Motor neuron (in vitro differentiated cells): Measurements from ENCODE around the gene NBAS. TPM values are rescaled to one million over a fixed set of nuclear protein-coding genes. Genes with fewer than 3 reads are reported as not detected.

Source experiments
- ATAC-seq, 8 experiments: fragments of 200-7000 bp; cut with Tn5 transposase; replicated peaks in 6 of 8; 2 replicates each; pipeline ENCODE4 v1.8.0; 2021; ENCODE audit warnings: mild to moderate bottlenecking in 8 of 8, moderate library complexity in 8 of 8
- H3K27ac ChIP-seq, 2 donors: fragments of 250-450 bp; sonication (Bioruptor Pico); 2 replicates each; pipeline ENCODE4 v1.9.0; 2021; ENCODE audit warnings: antibody characterized with exemption in 2 of 2, mild to moderate bottlenecking in 2 of 2, moderate library complexity in 1 of 2
- H3K4me1 ChIP-seq, 2 donors: fragments of 250-450 bp; sonication (Bioruptor Pico); replicated peaks in 1 of 2; 2 replicates each; pipeline ENCODE4 v1.6.1; 2021; ENCODE audit warnings: antibody characterized with exemption in 2 of 2, mild to moderate bottlenecking in 2 of 2, moderate library complexity in 1 of 2
- H3K4me3 ChIP-seq, 5 donors: fragments of 250-450 bp; sonication (Bioruptor Pico); 2 replicates each; pipeline ENCODE4 v1.9.0; 2021; ENCODE audit warnings: antibody characterized with exemption in 5 of 5, mild to moderate bottlenecking in 5 of 5, moderate library complexity in 4 of 5
- WGBS, 10 experiments: fragments of 450-650 bp; shearing (Covaris generic); methylation state at CpG; one replicate each; pipeline ENCODE4 v1.0.0; 2022; 5-methylcytosine and 5-hydroxymethylcytosine counted together
- in situ Hi-C, 9 experiments: fragments of 400-800 bp; cut with MboI; loops; one replicate each; pipeline ENCODE4 v1.15.0; 2021; ENCODE audit warnings: low sequenced_read_pairs in 9 of 9, low pct_unique_long_range_greater_than_20kb in 2 of 9; ENCODE audit not compliant: unreplicated experiment in 9 of 9
- total RNA-seq, 8 experiments: library from RNA; unstranded; fragments of 300-600 nt; gene quantifications; 2 replicates each; pipeline versions ENCODE4 v1.2.3 to v1.2.4, GENCODE V29; 2022

Gene NBAS
- total RNA-seq, 8 experiments from 2014 or later = 40.4 to 90.0 (median 71.7) TPM

DNA sequence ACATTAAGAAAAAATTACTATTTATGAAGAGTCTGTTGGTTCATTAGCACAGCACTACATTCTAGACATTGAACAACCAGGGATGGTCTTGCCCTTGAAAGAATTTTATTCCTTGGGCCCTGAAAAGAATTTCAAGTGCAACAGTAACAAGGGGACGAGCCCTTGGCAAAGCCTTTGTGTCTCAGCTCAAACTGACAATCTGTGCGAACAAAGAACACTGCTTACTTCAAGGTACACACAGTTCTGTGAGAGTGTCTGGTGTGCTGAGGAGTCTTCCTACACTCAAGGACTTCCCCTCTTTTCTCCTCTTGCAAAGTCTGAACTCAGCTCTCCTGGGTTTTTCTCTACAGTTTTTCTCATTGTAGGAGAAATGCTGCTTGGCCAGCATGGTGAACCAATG, 373.4 kb downstream of the NBAS start:
- ATAC-seq = peak in 2 of 8 experiments; percentile 31 to 65
- 44 to 100% (median 92%) methylated on average over 1 to 2 of the region's 2 CpGs; no CpG with 5 or more reads in 3 of the 10 experiments for WGBS, 10 experiments
- H3K4me3 ChIP-seq = no peak overlapping the region
- in situ Hi-C loops = no loop called here
- H3K4me1 ChIP-seq = peaks cover 3 to 4% of the 10 kb centered on the region in 2 donors
- no peak overlapping the region for H3K27ac ChIP-seq

DNA sequence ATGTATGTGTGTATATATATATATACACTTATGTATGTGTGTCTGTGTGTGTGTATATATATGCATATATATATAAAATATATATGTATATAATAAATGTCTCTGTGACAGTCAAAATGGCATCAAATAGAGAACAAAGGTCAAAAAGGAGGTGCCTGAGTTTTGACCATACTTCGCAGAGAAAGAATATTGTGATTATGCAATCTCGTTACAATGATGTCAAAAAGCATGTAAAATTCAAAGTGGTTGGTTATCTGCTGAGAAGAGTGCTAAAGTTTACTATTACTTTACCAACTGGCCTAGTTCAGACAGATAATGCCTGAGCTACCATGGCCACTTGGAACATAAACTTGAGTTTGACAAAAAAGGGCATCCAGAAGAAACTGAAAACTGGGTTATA, 375.0 kb downstream of the NBAS start:
- ATAC-seq = no peak
- no peak overlapping the region for H3K4me3 ChIP-seq
- peaks cover 3 to 7% of the 10 kb centered on the region in 2 donors for H3K4me1 ChIP-seq
- H3K27ac ChIP-seq = no peak overlapping the region
- WGBS, 10 experiments = 90 to 100% (median 93%) methylated on average over 1 to 2 of the region's 2 CpGs; no CpG with 5 or more reads in 4 of the 10 experiments
- in situ Hi-C loops = no loop called here

DNA sequence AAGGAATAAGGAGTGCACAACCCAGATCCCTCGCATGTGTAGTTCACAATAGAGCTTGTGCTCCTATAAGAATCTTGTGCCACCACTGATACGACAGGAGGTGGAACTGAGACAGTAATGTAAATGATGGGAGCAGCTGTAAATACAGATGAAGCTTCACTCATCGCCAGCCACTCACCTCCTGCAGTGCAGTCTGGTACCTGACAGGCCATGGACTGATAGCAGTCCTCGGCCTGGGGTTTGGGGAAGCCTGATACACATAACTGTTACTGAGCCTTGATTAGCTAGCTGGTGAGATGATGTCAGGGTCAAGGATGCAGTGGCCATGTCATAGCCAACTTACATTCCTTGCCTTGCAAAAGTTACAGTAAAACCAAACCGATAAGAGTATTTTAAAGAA, 376.6 kb downstream of the NBAS start:
- H3K27ac ChIP-seq = no peak overlapping the region
- no peak overlapping the region for H3K4me3 ChIP-seq
- 60 to 100% (median 90%) methylated on average over 1 to 3 of the region's 5 CpGs; no CpG with 5 or more reads in 1 of the 10 experiments for WGBS, 10 experiments
- ATAC-seq = no peak
- peaks cover 3 to 7% of the 10 kb centered on the region in 2 donors for H3K4me1 ChIP-seq
- in situ Hi-C loops = no loop called here

DNA sequence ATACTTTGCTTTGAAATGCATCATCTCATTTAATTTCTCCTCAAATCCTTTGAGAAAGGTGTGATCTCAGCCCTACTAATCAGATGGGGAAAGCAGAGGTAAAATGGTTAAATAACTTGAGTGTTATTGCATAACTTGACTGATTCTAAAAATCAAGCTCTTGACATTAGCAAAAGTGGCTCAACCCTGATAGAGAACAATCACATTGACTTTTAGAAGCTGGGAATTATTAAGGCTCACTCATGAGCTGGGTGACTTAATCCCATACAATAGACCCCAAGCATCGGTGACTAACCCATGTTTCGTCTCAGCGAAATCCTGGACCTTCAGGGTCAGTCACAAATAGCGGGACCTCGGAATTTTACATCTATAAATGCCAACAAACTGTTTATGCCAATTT, 378.9 kb downstream of the NBAS start:
- in situ Hi-C loops = no loop called here
- Histone ChIP-seq H3K4me3 (no peak overlapping the region), H3K27ac (no peak overlapping the region), H3K4me1 (peaks cover 3 to 4% of the 10 kb centered on the region in 2 donors)
- 87 to 100% (median 97%) methylated on average over 2 to 5 of the region's 5 CpGs; no CpG with 5 or more reads in 1 of the 10 experiments for WGBS, 10 experiments
- no peak for ATAC-seq

DNA sequence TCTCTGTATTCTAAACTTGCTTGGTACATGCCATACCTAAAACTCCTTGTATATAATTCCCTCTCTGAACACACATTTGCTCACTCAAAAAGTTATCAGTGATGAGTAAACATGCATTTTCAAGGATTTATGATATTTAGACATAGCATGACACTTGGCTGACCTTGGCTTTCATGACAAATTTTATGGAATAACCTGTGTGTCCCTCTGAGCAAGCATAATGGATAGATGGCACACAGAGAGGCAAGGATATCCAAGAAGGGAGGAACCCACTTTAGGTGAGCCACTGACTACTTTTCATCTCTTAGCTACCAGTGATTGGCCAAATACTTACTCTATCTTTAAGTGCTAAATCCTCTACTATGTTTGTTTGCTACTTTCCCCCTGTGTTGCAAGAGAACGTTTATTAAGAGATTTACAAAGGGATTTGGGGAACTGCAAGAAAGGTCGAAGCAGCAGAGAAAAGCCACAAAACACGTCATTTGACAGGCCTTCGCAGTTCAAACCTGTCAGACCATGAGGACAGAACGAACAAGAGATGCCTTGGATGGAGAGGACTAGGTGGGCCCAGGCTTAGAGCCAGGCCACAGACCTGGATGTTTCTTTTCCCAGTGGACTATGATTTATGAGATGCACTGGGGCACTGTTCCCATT, 379.9 kb downstream of the NBAS start:
- WGBS, 10 experiments = 60 to 100% (median 91%) methylated on average over 1 to 5 of the region's 5 CpGs; no CpG with 5 or more reads in 3 of the 10 experiments
- no peak for ATAC-seq
- no peak overlapping the region for H3K4me3 ChIP-seq
- no peak overlapping the region for H3K27ac ChIP-seq
- peaks cover 3% of the 10 kb centered on the region in 2 donors for H3K4me1 ChIP-seq
- in situ Hi-C loops = no loop called here

DNA sequence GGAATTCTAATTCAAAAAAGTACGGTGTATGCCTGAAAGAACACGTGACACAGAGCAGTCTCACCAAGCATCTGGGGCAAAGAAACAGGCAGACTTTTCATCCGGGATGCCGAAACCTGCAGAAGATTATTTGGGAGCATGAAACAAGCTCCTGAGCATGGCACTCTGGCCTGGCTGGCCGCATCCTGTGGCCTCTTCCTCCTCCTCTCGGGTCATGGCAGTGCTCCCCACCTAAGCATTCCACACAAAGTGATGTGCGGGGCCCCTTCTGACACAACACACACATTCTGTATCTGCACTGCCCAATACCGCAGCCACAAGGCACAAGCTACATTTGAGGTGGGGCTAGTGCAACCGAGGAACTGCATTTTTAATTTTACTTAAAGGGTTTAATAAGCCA, 380.8 kb downstream of the NBAS start:
- Histone ChIP-seq H3K27ac (no peak overlapping the region), H3K4me3 (no peak overlapping the region), H3K4me1 (peaks cover 3% of the 10 kb centered on the region in 2 donors)
- ATAC-seq = no peak
- in situ Hi-C loops = no loop called here
- 40 to 100% (median 93%) methylated on average over 1 to 6 of the region's 9 CpGs; no CpG with 5 or more reads in 3 of the 10 experiments for WGBS, 10 experiments

DNA sequence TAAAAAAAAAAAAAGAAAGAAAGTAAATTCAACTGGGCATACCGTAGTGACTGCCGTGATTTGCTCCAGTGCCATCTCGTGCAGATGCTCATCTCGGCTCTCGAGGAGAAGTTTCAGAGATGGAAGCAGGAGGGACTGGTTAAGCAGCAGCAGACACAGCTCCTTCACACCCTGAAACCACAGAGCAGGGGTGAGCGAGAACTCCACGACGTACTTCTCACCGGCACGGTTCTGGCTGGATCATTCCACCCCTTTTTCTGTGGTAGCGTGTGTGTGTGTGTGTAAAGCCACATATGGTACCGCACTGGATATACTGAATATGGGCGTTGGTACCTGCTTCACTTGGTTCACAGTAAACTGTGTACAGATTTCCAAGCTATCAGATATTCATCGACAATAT, 382.2 kb downstream of the NBAS start:
- H3K4me1 ChIP-seq = peaks cover 0 to 3% of the 10 kb centered on the region in 2 donors
- ATAC-seq = no peak
- no peak overlapping the region for H3K4me3 ChIP-seq
- 90 to 100% (median 96%) methylated on average over 2 to 11 of the region's 14 CpGs; no CpG with 5 or more reads in 2 of the 10 experiments for WGBS, 10 experiments
- no peak overlapping the region for H3K27ac ChIP-seq
- in situ Hi-C loops = no loop called here

DNA sequence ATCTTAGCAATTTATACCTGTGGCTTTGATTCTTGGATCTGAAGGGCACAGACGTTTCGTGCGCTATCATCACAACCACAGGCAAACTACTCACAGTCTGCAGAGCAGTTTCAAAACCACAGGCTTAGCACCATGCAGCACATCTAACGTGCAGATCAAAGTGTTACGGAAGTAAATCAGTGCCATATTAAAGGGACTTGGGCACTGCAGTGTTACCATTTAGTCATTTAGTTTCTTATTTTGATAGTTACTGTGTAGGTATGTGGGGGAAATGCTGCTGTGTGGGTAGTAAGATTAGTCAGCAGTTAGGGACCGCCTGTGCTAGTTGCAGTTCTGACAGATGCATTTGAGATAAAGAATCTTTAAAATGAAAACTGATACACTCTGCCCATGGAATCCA, 384.0 kb downstream of the NBAS start:
- no peak for ATAC-seq
- H3K27ac ChIP-seq = no peak overlapping the region
- in situ Hi-C loops = no loop called here
- WGBS, 10 experiments = 43 to 100% (median 91%) methylated on average over 1 to 6 of the region's 6 CpGs; no CpG with 5 or more reads in 3 of the 10 experiments
- H3K4me3 ChIP-seq = no peak overlapping the region
- peaks cover 0 to 3% of the 10 kb centered on the region in 2 donors for H3K4me1 ChIP-seq

DNA sequence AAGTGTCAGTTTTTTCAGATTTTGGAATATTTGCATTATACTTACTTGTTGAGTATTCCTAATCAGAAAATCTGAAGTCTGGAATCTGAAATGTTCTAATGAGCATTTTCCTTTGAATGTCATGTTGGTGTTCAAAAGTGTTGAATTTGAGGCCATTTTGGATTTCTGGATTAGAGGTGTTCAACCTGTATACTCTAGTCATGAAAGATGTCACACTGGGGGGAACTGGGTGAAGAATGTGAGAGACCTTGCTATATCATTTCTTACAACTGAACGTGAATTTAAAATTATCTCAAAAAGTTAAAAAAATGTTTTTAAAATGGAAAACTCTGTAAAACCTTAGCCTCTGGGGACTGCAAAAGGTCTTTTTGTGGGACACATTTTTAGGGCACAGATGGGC, 384.5 kb downstream of the NBAS start:
- no peak overlapping the region for H3K4me3 ChIP-seq
- WGBS, 10 experiments = 88 to 100% (median 100%) methylated on average over 1 of the region's 1 CpG; no CpG with 5 or more reads in 3 of the 10 experiments
- in situ Hi-C loops = no loop called here
- ATAC-seq = no peak
- no peak overlapping the region for H3K27ac ChIP-seq
- H3K4me1 ChIP-seq = peaks cover 0 to 2% of the 10 kb centered on the region in 2 donors

DNA sequence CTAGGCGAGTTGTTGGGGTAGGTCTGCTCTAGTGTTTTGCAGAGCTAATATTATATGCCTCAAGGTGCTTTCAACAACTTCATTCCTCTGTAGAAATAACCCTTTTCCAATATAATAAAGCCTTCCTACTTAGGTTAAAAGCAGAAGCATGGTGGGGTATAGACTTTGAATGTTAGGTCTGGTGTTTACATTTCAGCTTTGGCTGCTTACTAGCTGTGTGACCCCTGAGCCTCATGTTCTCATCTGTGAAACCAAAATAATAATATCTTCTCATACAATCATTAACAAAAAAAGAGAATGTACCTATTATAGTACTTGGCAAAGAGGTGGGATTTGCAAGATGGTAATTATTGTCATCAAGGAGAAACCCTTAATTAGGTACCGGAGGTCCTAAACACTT, 386.6 kb downstream of the NBAS start:
- ATAC-seq = no peak
- in situ Hi-C loops = no loop called here
- 79 to 100% (median 85%) methylated on average over 1 to 2 of the region's 2 CpGs; no CpG with 5 or more reads in 4 of the 10 experiments for WGBS, 10 experiments
- H3K4me3 ChIP-seq = no peak overlapping the region
- H3K4me1 ChIP-seq = peaks cover 10 to 12% of the 10 kb centered on the region in 2 donors
- H3K27ac ChIP-seq = no peak overlapping the region

DNA sequence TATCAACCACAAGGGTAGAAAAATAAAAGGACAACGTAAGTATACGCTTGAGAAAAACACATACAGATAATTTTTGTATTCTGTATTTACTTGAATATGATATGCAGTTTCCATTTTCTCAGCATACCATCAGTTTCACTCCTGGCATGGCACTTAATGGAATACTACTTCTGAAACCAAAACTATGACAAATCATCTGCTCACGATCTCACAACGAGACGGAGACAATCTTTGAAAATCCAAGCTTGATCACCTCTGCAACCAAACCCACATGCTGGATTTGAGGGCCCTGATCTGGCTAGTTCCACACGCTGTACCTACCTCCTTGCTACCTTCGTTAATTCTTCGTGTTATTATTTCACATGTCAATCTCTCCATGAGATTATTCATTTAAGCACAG, 387.6 kb downstream of the NBAS start:
- H3K27ac ChIP-seq = no peak overlapping the region
- 90 to 100% (median 96%) methylated on average over 2 to 8 of the region's 8 CpGs for WGBS, 10 experiments
- ATAC-seq = no peak
- no peak overlapping the region for H3K4me3 ChIP-seq
- in situ Hi-C loops = no loop called here
- H3K4me1 ChIP-seq = peaks cover 14 to 16% of the 10 kb centered on the region in 2 donors

DNA sequence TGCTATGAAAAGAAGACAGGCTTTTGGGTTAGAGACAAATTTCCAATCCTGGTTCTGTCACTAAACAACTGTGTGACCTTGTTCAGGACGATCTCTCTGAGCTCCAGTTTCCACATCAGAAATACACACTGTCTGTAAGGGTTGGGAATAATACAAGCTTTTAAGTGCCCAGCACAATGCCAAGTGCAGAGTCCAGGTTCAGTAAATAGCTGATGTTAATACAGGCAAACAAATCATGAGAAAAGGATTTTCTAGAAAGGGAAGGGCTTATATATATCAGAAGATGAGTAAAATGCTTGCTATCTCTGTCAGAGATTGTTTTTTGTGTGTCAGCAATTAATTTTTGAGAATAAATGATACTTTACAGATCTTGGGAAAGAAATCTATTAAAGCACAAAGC, 388.3 kb downstream of the NBAS start:
- Histone ChIP-seq H3K4me1 (peaks cover 14 to 16% of the 10 kb centered on the region in 2 donors), H3K4me3 (no peak overlapping the region), H3K27ac (no peak overlapping the region)
- no peak for ATAC-seq
- in situ Hi-C loops = no loop called here
- WGBS, 10 experiments = 14 to 100% (median 83%) methylated on average over 1 of the region's 1 CpG; no CpG with 5 or more reads in 3 of the 10 experiments

DNA sequence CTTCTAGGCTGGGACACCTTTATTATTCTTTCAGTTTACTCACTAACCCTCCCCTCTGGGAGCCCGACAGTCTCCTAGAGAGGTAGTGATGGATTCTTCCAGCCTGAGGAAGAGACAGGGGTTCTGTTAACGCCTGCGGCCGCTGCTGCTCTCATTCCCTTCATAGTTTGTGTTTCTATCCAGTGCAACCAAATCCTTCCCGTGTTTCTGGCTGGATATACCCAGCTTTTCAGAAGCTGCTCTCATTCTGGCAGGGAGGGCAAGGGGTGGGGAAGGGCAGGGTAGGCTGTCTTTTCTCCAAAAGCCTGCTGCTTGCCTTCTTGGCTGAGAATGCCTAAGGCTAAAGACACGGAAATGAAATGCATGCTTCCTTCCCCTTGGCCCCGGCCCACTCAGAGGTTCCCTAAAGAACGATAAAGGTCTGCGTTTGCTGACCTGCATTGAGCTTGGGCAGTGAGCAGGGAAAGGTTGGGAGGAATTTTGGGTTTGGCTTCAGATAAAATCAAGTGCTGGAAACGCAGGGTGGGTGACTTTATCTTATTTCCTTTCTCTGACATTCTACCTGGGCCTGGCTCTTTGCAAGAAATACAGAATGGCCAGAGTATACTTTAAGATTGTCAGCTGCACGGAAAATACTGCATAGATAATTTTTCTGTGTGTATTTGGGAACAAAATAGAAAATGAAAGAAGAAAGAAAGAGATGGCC, 390.9 kb downstream of the NBAS start:
- WGBS, 10 experiments = 0 to 48% (median 28%) methylated on average over 1 to 9 of the region's 11 CpGs; no CpG with 5 or more reads in 2 of the 10 experiments
- in situ Hi-C loops = no loop called here
- peak; percentile 43 to 86 (median 79) for ATAC-seq
- Histone ChIP-seq H3K4me3 (no peak overlapping the region), H3K27ac (peak overlapping the region; percentile 21 to 53), H3K4me1 (peaks cover 14 to 16% of the 10 kb centered on the region in 2 donors)
